ENCODE results near the gene ZFPL1. TPM values are rescaled to one million over a fixed set of nuclear protein-coding genes. Genes with fewer than 3 reads are reported as not detected.

ZFPL1 gene
- total RNA-seq, 2 experiments from 2014 or later = 28.3 to 31.3 TPM

DNA sequence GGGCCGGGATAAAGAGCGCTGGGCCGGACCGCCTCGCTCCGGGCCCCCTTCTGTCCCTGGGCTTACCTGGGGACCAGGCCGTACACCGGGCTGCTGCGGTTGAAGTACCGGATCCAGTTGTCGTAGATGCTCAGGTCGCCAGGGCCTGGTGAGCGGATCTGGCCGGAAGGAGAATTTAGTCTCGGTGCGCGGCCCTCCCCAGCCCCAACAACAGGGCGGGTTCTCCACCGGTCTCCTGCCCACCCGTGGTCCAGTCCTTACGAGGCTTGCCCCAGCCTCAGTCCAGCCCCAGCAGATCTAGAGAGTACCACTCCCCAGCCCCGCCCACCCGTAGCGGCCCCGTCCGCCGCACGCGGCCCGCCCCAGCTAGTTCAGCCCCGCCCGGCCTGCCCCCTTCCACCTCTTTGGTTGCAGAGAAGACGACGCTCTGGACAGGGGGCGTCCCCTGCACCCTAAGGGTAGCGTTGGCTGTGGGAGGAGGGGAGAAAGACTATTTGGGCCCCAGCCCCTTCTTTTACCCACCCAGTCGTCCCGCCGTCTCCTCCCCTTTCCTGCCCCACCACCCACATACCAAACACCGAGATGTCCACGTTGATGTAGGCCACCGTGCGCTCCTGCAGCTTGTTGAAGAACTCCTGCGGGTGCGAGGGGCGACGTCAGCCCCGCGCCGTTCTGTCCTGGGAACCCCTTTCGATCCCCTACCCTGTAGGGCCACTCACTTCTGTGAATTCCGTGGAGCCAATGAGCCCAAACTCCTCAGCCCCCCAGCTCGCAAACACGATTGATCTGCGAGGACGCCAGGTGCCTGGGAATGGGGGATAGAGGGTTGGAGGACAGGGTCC, 36.2 kb upstream of the ZFPL1 start:
- H3K27ac Mint-ChIP-seq = peak overlapping the region; percentile 65
- ChIA-PET CTCF (interaction anchor here (0.5 to 2.7 kb wide), 3 partner anchors 34 to 315 kb away, joined by 3 to 9 read pairs (median 3); partner anchors contain the start of gene ARL2), POLR2A (no interaction called here)
- DNase-seq = peak; percentile 40
- H3K27me3 Mint-ChIP-seq = no peaks in the 10 kb centered on the region
- H3K9me3 Mint-ChIP-seq = no peaks in the 10 kb centered on the region
- H3K4me1 Mint-ChIP-seq (ENCODE audit: low read depth) = peaks cover 15% of the 10 kb centered on the region
- H3K36me3 Mint-ChIP-seq = peaks cover 10% of the 10 kb centered on the region
- H3K4me3 Mint-ChIP-seq = peak overlapping the region; percentile 77
- intact Hi-C loops (cut with micrococcal nuclease) = no loop called here

GRCh38 chr11:65051398-65051858, 32.6 kb upstream of the ZFPL1 start:
- POLR2A ChIA-PET = no interaction called here

GRCh38 chr11:65053827-65054508, 30.1 kb upstream of the ZFPL1 start:
- intact Hi-C loops (cut with micrococcal nuclease) = no loop called here
- CTCF ChIA-PET = no interaction called here
- DNase-seq = peak; percentile 32
- Mint-ChIP-seq H3K27ac (peak overlapping the region; percentile 5), H3K4me1 (ENCODE audit: low read depth) (peaks cover 14% of the 10 kb centered on the region), H3K27me3 (no peaks in the 10 kb centered on the region), H3K9me3 (no peaks in the 10 kb centered on the region), H3K4me3 (peak overlapping the region; percentile 8), H3K36me3 (no peaks in the 10 kb centered on the region)
- POLR2A ChIA-PET = no interaction called here

More at GRCh38 chr11:65051398-65051858, 32.6 kb upstream of the ZFPL1 start:
- Mint-ChIP-seq H3K4me1 (ENCODE audit: low read depth) (peaks cover 26% of the 10 kb centered on the region), H3K27ac (no peak overlapping the region), H3K9me3 (no peaks in the 10 kb centered on the region), H3K27me3 (no peaks in the 10 kb centered on the region), H3K4me3 (no peak overlapping the region), H3K36me3 (no peaks in the 10 kb centered on the region)
- CTCF ChIA-PET = interaction anchor here (0.7 kb wide), 1 partner anchor 59 kb away, joined by 3 read pairs; no protein-coding TSS in a partner anchor
- DNase-seq = peak; percentile 24
- intact Hi-C loops (cut with micrococcal nuclease) = no loop called here

GRCh38 chr11:65055538-65055937, 28.5 kb upstream of the ZFPL1 start:
- Mint-ChIP-seq H3K4me3 (no peak overlapping the region), H3K27me3 (no peaks in the 10 kb centered on the region), H3K9me3 (no peaks in the 10 kb centered on the region), H3K36me3 (no peaks in the 10 kb centered on the region), H3K4me1 (ENCODE audit: low read depth) (peaks cover 14% of the 10 kb centered on the region), H3K27ac (no peak overlapping the region)
- DNase-seq = no peak
- POLR2A ChIA-PET = interaction anchor here (0.6 kb wide), 1 partner anchor 117 kb away, joined by 3 read pairs; no protein-coding TSS in a partner anchor
- intact Hi-C loops (cut with micrococcal nuclease) = no loop called here
- CTCF ChIA-PET = interaction anchor here (0.9 kb wide), 1 partner anchor 206 kb away, joined by 3 read pairs; no protein-coding TSS in a partner anchor

DNA sequence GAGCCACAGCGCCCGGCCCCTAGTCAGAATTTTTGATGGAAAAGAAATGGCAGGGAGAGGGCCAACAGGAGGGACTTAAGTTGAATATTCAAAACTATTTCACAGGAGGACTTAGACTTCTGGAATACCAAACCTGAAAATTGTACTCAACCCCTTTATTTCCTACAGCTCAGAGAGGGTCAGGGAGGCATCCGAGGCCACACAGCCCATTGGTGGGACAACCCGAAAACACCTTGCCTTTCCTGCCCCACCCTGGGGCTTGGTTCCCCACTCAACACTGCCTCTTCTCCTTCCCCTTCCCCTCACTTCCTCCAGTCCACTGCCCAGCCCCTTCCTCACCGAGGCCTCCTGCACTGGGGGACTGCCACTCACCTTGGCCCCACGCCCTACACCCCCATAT, 27.0 kb upstream of the ZFPL1 start:
- intact Hi-C loops (cut with micrococcal nuclease) = no loop called here
- H3K4me3 Mint-ChIP-seq = no peak overlapping the region
- peaks cover 14% of the 10 kb centered on the region for H3K4me1 Mint-ChIP-seq (ENCODE audit: low read depth)
- CTCF ChIA-PET = no interaction called here
- H3K36me3 Mint-ChIP-seq = no peaks in the 10 kb centered on the region
- POLR2A ChIA-PET = no interaction called here
- H3K27ac Mint-ChIP-seq = no peak overlapping the region
- no peak for DNase-seq
- no peaks in the 10 kb centered on the region for H3K9me3 Mint-ChIP-seq
- H3K27me3 Mint-ChIP-seq = no peaks in the 10 kb centered on the region

- H3K4me3 Mint-ChIP-seq = no peak overlapping the region
- no peaks in the 10 kb centered on the region for H3K27me3 Mint-ChIP-seq
- no peaks in the 10 kb centered on the region for H3K9me3 Mint-ChIP-seq
- intact Hi-C loops (cut with micrococcal nuclease) = no loop called here
- ChIA-PET POLR2A (no interaction called here), CTCF (no interaction called here)
- no peak for DNase-seq
- peaks cover 14% of the 10 kb centered on the region for H3K4me1 Mint-ChIP-seq (ENCODE audit: low read depth)
- H3K36me3 Mint-ChIP-seq = no peaks in the 10 kb centered on the region
- H3K27ac Mint-ChIP-seq = no peak overlapping the region
Measured at GRCh38 chr11:65057526-65057925, 26.5 kb upstream of the ZFPL1 start.

DNA sequence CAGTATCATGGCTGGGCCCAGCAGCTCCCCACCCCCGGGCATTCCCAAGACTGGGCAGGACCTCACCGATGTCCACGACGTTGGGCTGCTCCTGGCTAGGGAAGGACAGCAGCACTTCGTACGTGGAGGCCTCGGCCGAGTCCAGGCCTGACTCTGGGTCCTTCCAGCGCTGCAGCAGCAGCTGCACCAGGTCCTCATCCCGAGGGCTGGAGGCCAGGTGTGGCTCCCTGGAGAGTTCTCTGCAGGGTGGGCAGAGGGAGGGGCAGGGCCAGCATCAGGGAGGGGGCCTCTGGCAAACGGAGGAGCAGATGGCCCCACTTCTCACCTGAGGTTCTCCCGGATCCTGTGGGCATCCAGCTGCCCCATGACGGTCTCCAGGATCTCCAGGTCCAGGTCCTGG, 26.0 kb upstream of the ZFPL1 start:
- Mint-ChIP-seq H3K9me3 (no peaks in the 10 kb centered on the region), H3K27ac (no peak overlapping the region), H3K27me3 (no peaks in the 10 kb centered on the region), H3K4me3 (no peak overlapping the region), H3K4me1 (ENCODE audit: low read depth) (peaks cover 14% of the 10 kb centered on the region), H3K36me3 (no peaks in the 10 kb centered on the region)
- intact Hi-C loops (cut with micrococcal nuclease) = no loop called here
- POLR2A ChIA-PET = no interaction called here
- DNase-seq = no peak
- CTCF ChIA-PET = no interaction called here

DNA sequence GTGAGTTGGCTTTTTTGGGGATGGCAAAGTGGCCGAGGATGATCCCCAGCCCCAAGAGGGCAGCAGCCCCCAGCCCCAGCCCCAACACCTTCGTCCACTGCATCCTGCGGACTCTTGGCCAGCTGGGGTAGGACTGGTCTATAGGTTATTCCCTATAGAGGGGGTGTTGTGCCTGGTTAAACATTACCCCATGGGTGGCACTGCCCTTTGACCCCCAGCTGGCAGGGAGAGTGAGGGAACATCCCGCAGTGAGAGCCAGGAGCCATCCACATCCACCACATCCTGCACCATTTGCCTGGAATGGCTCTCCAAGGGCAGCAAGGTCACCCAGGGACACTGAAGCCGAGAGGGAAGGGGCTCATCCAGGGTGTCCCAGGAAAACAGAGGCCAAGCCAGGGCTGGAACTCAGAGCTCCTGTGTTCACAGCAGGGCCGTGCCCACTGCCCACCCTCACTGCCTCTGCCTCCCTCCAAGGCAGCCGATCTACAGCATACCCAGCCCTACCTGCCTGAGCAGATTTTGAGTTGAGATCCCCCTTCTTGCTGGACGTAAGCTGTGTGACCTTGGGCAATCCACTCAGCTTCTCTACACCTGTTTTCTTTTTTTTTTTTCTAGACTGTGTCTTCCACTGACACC, 25.5 kb upstream of the ZFPL1 start, which contains the start of gene NAALADL1:
NAALADL1 (minus strand) TSS at position 135 of the 636 bp plus-strand sequence; CDS start at position 103, 32 bp downstream.
- ChIA-PET CTCF (interaction anchor here (0.8 to 1.4 kb wide), 2 partner anchors 41 to 46 kb away, joined by 3 read pairs; no protein-coding TSS in a partner anchor), POLR2A (no interaction called here)
- H3K27me3 Mint-ChIP-seq = no peaks in the 10 kb centered on the region
- H3K27ac Mint-ChIP-seq = no peak within 1 kb of the TSS
- no peak for DNase-seq
- peaks cover 12% of the 10 kb centered on the region for H3K4me1 Mint-ChIP-seq (ENCODE audit: low read depth)
- H3K9me3 Mint-ChIP-seq = no peaks in the 10 kb centered on the region
- intact Hi-C loops (cut with micrococcal nuclease) = no loop called here
- H3K4me3 Mint-ChIP-seq = no peak within 1 kb of the TSS
- no peaks in the 10 kb centered on the region for H3K36me3 Mint-ChIP-seq

GRCh38 chr11:65059523-65059922, 24.5 kb upstream of the ZFPL1 start:
- POLR2A ChIA-PET = no interaction called here
- H3K4me3 Mint-ChIP-seq = no peak overlapping the region
- H3K27ac Mint-ChIP-seq = no peak overlapping the region
- H3K27me3 Mint-ChIP-seq = no peaks in the 10 kb centered on the region
- no peak for DNase-seq
- intact Hi-C loops (cut with micrococcal nuclease) = no loop called here
- H3K4me1 Mint-ChIP-seq (ENCODE audit: low read depth) = peaks cover 3% of the 10 kb centered on the region
- no peaks in the 10 kb centered on the region for H3K36me3 Mint-ChIP-seq
- CTCF ChIA-PET = interaction anchor here (1.4 kb wide), 1 partner anchor 47 kb away, joined by 3 read pairs; no protein-coding TSS in a partner anchor
- H3K9me3 Mint-ChIP-seq = no peaks in the 10 kb centered on the region

DNA sequence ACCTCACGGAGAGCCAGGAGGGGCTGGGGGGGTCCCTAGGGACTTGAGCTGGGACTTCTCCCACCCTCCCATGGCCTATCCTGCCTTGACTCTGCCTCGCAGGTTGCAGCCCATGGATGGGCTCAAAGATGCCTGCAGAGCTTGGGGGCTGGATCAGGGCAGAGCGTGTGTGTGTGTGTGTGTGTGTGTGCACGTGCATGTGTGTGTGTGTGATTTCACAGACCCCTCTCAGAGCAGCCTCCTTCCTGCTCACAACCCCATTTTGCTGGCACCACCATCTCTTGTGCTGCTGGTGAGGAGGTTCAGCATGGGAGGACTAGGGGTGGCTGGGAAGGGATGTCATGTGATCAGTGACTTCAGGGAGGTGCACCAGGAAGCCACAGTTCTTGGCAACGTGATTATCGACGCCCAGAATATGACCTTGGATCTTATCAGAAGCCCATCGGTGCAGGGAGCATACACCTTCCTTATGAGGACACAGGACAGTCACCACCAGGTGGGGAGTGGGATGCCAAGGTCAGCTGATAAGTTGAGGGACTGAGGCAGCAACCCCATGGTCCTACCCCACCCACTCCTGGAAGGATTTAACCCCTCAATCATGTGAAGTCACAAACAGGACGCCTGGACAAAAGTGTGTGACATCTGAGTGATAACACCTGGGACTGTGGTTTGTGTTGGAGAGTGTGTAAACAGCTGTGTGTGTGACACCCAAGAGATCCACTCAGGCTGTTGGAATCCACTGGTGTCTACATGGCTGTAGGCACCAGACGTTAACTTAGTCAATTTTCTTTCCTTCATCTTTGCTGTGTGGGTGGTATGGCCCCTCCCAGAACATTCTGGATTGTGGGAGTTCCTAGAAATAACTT, 23.8 kb upstream of the ZFPL1 start:
- Mint-ChIP-seq H3K27ac (no peak overlapping the region), H3K9me3 (no peaks in the 10 kb centered on the region), H3K36me3 (no peaks in the 10 kb centered on the region), H3K4me1 (ENCODE audit: low read depth) (no peaks in the 10 kb centered on the region), H3K27me3 (no peaks in the 10 kb centered on the region), H3K4me3 (no peak overlapping the region)
- intact Hi-C loops (cut with micrococcal nuclease) = loop anchor here (5.0 kb wide), 1 partner anchor 48 kb away; the partner anchor contains the start of gene ARL2
- CTCF ChIA-PET = no interaction called here
- POLR2A ChIA-PET = no interaction called here
- no peak for DNase-seq

DNA sequence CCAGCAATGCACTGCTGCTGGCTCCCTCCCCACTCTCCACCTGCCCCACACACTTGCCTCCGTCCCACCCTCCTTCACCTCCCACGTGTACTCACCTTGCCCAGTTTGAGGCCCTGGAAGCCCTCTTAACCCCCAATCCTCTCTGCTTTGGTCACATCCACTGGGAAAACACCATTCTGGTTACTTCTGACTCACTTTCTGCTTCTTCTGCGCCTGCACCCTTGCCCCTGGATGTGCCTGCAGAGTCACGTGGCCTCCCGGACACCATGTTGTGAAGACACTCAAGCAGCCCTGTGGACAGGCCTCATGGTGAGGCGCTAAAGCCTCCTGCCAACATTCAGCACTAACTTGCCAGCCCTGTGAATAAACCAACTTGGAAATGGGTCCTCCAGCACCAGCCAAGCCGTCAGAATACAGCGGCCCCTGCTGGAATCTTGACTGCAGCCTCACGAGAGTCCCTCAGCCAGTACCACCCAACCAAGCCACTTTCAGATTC, 23.1 kb upstream of the ZFPL1 start:
- Mint-ChIP-seq H3K36me3 (no peaks in the 10 kb centered on the region), H3K4me1 (ENCODE audit: low read depth) (no peaks in the 10 kb centered on the region), H3K27ac (no peak overlapping the region), H3K9me3 (no peaks in the 10 kb centered on the region), H3K27me3 (no peaks in the 10 kb centered on the region), H3K4me3 (no peak overlapping the region)
- CTCF ChIA-PET = no interaction called here
- no peak for DNase-seq
- POLR2A ChIA-PET = no interaction called here
- intact Hi-C loops (cut with micrococcal nuclease) = loop anchor here (5.0 kb wide), 1 partner anchor 49 kb away; the partner anchor contains the start of gene ARL2
